Caco-2 (cell line): ENCODE measurements around the gene TENM4. TPM values are rescaled to one million over a fixed set of nuclear protein-coding genes. Genes with fewer than 3 reads are reported as not detected.

ENCODE experiments used
- BruUV-seq: library from RNA; stranded (reverse); fragments of 400-500 nt; replicated peaks from 2 replicates; lab custom pipeline; 2021; lab: Mats Ljungman, UMichigan
- CTCF ChIA-PET: fragments of 300-600 bp; sonication (Branson Sonifier 250); formaldehyde crosslinking; loops from one replicate; lab custom pipeline; 2022; ENCODE audit warnings: antibody characterized with exemption; lab: Charles Lee
- POLR2A ChIA-PET: fragments of 300-600 bp; sonication (Branson Sonifier 250); formaldehyde crosslinking; loops from one replicate; lab custom pipeline; 2022; ENCODE audit warnings: antibody characterized with exemption; lab: Charles Lee
- DNase-seq, 2 experiments: peaks; one replicate each; pipeline versions ENCODE4 v3.0.0 to v3.0.0-alpha.2; 2020 to 2022
- H3K27me3 ChIP-seq: replicated peaks from 2 replicates; pipeline ENCODE4 v1.6.0; 2011; ENCODE audit warnings: low read length; ENCODE audit not compliant: control insufficient read depth, insufficient read depth
- H3K36me3 ChIP-seq: 2 replicates; pipeline ENCODE4 v1.5.1; 2011; ENCODE audit warnings: low read length; ENCODE audit not compliant: control insufficient read depth, insufficient read depth
- H3K4me1 ChIP-seq: fragments of 250-450 bp; sonication (Bioruptor Pico); 2 replicates; pipeline ENCODE4 v1.5.1; 2020; ENCODE audit warnings: mild to moderate bottlenecking
- H3K4me3 ChIP-seq: 2 replicates; pipeline ENCODE4 v1.5.1; 2011; ENCODE audit warnings: low read depth, mild to moderate bottlenecking, control low read depth, low read length
- H3K9me3 ChIP-seq: fragments of 250-450 bp; sonication (Bioruptor Pico); 2 replicates; pipeline ENCODE4 v1.5.1; 2020; ENCODE audit warnings: mild to moderate bottlenecking, moderate library complexity
- H3K27ac Mint-ChIP-seq: one replicate; pipeline ENCODE4 v1.8.0; 2022; ENCODE audit warnings: mixed read lengths; ENCODE audit not compliant: unreplicated experiment
- H3K27me3 Mint-ChIP-seq: one replicate; pipeline ENCODE4 v1.8.0; 2022; ENCODE audit warnings: mixed read lengths; ENCODE audit not compliant: insufficient read depth, unreplicated experiment
- H3K36me3 Mint-ChIP-seq: one replicate; pipeline ENCODE4 v1.8.0; 2022; ENCODE audit warnings: mild to moderate bottlenecking, mixed read lengths; ENCODE audit not compliant: insufficient read depth, unreplicated experiment
- H3K4me1 Mint-ChIP-seq: one replicate; pipeline ENCODE4 v1.8.0; 2022; ENCODE audit warnings: low read depth, mixed read lengths; ENCODE audit not compliant: unreplicated experiment
- H3K4me3 Mint-ChIP-seq: one replicate; pipeline ENCODE4 v1.8.0; 2022; ENCODE audit warnings: mild to moderate bottlenecking, moderate library complexity, mixed read lengths; ENCODE audit not compliant: unreplicated experiment
- H3K9me3 Mint-ChIP-seq: one replicate; pipeline ENCODE4 v1.8.0; 2022; ENCODE audit warnings: mixed read lengths; ENCODE audit not compliant: unreplicated experiment
- intact Hi-C: fragments of 100-400 bp; cut with micrococcal nuclease; formaldehyde crosslinking; loops from one replicate; pipeline ENCODE4 v1.10.0; 2022; ENCODE audit not compliant: unreplicated experiment
- total RNA-seq: library from RNA; stranded (reverse); gene quantifications from 2 replicates; pipeline ENCODE4 v1.2.3, GENCODE V29; 2022
- TF ChIP-seq, protein P1 (sequence below), 2 experiments: fragments of 200-600 bp in 1 of 2; IDR thresholded peaks; 1 replicate in 1 of 2; 2 replicates in 1 of 2; pipeline versions ENCODE4 v1.5.1 to v1.8.0; 2011 to 2022; ENCODE audit warnings: antibody characterized with exemption in 1 of 2, control low read depth in 1 of 2, inconsistent platforms in 1 of 2, low read depth in 1 of 2, low read length in 1 of 2, mild to moderate bottlenecking in 1 of 2, moderate library complexity in 1 of 2; ENCODE audit not compliant: insufficient read depth in 1 of 2, severe bottlenecking in 1 of 2, unreplicated experiment in 1 of 2

TENM4 gene
- total RNA-seq, 1 experiment from 2014 or later = 1.1 TPM

DNA sequence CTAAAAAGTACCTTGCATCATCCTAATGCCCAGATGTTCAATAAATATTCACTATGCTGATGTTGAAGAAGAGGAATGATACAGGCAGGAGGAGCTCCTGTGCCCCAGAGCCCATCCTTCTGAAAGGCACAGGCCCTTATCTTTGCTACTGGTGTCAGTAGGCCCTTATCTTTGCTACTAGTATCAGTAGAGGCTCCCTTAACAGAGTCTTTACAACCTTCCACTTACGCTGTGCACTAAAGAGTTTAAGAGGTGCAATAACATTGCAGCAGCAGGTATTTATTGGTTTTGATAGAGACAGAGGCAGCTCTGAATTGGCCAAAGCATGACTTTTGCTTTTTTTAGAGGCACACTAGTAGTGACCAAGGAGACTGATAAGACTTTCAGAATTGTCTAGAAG lies 174.4 kb downstream of the TENM4 start:
- Mint-ChIP-seq H3K4me3 (no peak overlapping the region), H3K4me1 (no peaks in the 10 kb centered on the region), H3K27ac (no peak overlapping the region), H3K36me3 (no peaks in the 10 kb centered on the region), H3K27me3 (peaks cover 2% of the 10 kb centered on the region), H3K9me3 (no peaks in the 10 kb centered on the region)
- Histone ChIP-seq H3K36me3 (no peaks in the 10 kb centered on the region), H3K4me1 (0 out of 2 replicates have a peak, but pooled peaks cover 4% of the 10 kb centered on the region), H3K27me3 (no peaks in the 10 kb centered on the region), H3K9me3 (no peaks in the 10 kb centered on the region), H3K4me3 (no peak overlapping the region)
- DNase-seq = peak in 1 of 2 experiments; percentile 20
- POLR2A ChIA-PET = no interaction called here
- CTCF ChIA-PET = no interaction called here
- intact Hi-C loops = no loop called here
- TF ChIP-seq, protein P1, sequence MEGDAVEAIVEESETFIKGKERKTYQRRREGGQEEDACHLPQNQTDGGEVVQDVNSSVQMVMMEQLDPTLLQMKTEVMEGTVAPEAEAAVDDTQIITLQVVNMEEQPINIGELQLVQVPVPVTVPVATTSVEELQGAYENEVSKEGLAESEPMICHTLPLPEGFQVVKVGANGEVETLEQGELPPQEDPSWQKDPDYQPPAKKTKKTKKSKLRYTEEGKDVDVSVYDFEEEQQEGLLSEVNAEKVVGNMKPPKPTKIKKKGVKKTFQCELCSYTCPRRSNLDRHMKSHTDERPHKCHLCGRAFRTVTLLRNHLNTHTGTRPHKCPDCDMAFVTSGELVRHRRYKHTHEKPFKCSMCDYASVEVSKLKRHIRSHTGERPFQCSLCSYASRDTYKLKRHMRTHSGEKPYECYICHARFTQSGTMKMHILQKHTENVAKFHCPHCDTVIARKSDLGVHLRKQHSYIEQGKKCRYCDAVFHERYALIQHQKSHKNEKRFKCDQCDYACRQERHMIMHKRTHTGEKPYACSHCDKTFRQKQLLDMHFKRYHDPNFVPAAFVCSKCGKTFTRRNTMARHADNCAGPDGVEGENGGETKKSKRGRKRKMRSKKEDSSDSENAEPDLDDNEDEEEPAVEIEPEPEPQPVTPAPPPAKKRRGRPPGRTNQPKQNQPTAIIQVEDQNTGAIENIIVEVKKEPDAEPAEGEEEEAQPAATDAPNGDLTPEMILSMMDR (IDR thresholded peaks at IDR 0.05; ENCODE audit: insufficient read depth in 1 of 2, low read depth in 1 of 2, low read length in 1 of 2, severe bottlenecking in 1 of 2, unreplicated experiment in 1 of 2) = no peak
- BruUV-seq = no TSS peak

DNA sequence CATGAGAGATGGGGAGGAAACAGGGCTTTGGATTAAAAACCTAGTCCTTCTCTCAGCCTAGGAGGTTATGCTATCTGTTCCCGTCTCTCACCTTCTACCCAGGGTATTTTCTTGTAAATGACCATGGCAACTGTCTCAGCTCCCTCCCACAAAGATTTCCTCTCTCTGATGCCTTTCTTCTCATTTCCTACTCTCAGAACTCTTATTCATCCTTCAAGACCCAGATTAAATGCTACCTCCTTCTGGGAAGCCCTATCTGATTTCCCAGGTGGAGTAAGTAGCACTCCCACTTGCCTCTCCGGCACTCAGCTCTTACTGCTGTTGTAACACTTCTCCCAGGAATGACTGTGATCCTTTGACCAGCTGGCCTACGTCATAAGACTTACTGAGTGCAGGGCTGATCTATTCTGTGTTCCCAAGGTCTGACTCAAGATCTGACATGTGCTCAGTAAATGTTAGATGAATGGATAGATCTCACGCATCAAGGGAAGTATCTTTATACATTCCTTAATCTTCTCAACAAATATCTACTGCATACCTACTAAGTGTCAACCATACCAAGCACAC lies 175.0 kb downstream of the TENM4 start:
- H3K27me3 Mint-ChIP-seq = peaks cover 3% of the 10 kb centered on the region
- CTCF ChIA-PET = no interaction called here
- H3K27me3 ChIP-seq = no peaks in the 10 kb centered on the region

DNA sequence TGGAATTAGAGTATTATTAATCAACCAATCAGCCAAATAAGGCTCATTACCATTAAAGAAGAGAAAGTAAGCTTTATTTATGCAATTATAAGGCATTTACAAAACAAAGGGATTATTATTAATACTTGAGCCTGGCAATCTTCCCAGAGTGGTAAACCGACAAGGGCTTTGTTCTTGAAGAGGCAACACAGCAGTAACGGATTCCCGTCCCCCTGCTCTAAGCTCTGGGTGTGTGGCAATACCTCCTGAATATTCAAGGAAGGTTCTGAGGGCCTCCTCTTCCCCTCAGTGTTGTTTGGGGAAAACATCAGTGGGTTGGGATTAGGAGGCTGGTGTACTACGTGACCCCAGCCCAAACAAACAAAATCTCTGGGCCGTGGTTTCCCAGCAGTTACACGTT lies 176.5 kb downstream of the TENM4 start:
- no peaks in the 10 kb centered on the region for H3K9me3 ChIP-seq
- H3K4me1 ChIP-seq = 0 out of 2 replicates have a peak, but pooled peaks cover 4% of the 10 kb centered on the region
- no peaks in the 10 kb centered on the region for H3K36me3 ChIP-seq
- Mint-ChIP-seq H3K4me3 (no peak overlapping the region), H3K4me1 (no peaks in the 10 kb centered on the region), H3K27ac (no peak overlapping the region), H3K36me3 (no peaks in the 10 kb centered on the region), H3K27me3 (peaks cover 9% of the 10 kb centered on the region), H3K9me3 (peaks cover 7% of the 10 kb centered on the region)
- no peak overlapping the region for H3K4me3 ChIP-seq
- intact Hi-C loops = loop anchor here (5.0 kb wide), 1 partner anchor 202 kb away; no protein-coding TSS in a partner anchor
- ChIA-PET POLR2A (no interaction called here), CTCF (no interaction called here)
- DNase-seq = no peak
- H3K27me3 ChIP-seq = no peaks in the 10 kb centered on the region
- TF ChIP-seq, protein P1 (IDR thresholded peaks at IDR 0.05; ENCODE audit: insufficient read depth in 1 of 2, low read depth in 1 of 2, low read length in 1 of 2, severe bottlenecking in 1 of 2, unreplicated experiment in 1 of 2) = no peak
- BruUV-seq = no TSS peak

More for the DNA sequence above, 175.0 kb downstream of the TENM4 start:
- H3K27ac Mint-ChIP-seq = no peak overlapping the region
- intact Hi-C loops = no loop called here
- DNase-seq = no peak
- Histone ChIP-seq H3K4me1 (0 out of 2 replicates have a peak, but pooled peaks cover 4% of the 10 kb centered on the region), H3K36me3 (no peaks in the 10 kb centered on the region), H3K9me3 (no peaks in the 10 kb centered on the region), H3K4me3 (no peak overlapping the region)
- no peaks in the 10 kb centered on the region for H3K9me3 Mint-ChIP-seq
- POLR2A ChIA-PET = no interaction called here
- H3K36me3 Mint-ChIP-seq = no peaks in the 10 kb centered on the region
- TF ChIP-seq, protein P1 (IDR thresholded peaks at IDR 0.05; ENCODE audit: insufficient read depth in 1 of 2, low read depth in 1 of 2, low read length in 1 of 2, severe bottlenecking in 1 of 2, unreplicated experiment in 1 of 2) = no peak
- H3K4me1 Mint-ChIP-seq = no peaks in the 10 kb centered on the region
- H3K4me3 Mint-ChIP-seq = no peak overlapping the region
- no TSS peak for BruUV-seq
